Endothelial cell of hepatic sinusoid (primary cell): ENCODE results near the gene HUS1.
"Not testable (repeated sequence)": the region's sequence is repeated elsewhere in the genome, so short reads cannot be mapped to it uniquely, and the experiment has no call there.

Experiments used
- in situ Hi-C: cut with HindIII; loops from 2 replicates; pipeline ENCODE4 v1.10.0; 2017; ENCODE audit warnings: low sequenced_read_pairs

HUS1 gene

DNA sequence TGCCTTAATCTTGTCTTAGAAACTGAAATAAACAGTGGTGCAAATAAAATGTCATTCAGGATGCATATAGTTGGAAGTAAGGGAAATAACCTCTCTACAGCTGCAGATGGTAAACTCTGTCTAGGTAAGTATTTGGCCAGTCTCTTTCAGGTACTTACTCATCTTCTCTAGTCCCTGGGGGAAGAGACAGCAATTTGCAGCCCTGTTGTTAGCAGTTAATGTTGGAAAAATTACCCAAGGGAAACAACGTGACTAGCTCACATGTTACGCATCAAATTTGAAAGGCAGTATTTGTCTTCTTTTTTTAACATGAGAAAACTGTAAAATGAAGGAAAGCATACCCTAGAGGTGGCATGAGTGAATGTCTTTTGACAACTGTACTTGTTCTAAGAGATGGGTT is 3.2 kb upstream of the HUS1 start:
- in situ Hi-C loops: no loop called here

- in situ Hi-C loops: not testable (repeated sequence)
Measured at GRCh38 chr7:47980648-47981047, 1.2 kb upstream of the HUS1 start.

DNA sequence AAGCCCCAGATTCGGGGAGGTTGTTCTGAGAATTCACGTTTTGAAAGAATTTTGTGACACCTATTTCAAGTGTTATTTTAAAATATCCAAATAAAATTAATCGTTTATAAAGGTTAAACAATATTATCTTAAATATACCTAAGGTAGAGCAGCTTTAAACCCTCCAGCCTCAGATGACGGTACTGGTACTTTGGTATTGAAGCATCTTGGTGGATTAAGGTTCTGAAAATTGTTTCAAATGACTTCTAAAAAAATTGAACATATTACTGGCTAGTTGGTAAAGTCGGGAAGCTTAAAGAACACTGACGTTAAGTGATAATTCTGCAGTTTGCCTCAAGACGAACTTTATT is 392 bp upstream of the HUS1 start:
- in situ Hi-C loops: loop anchor here (5.0 kb wide), 1 partner anchor 38 kb away; no protein-coding TSS in a partner anchor

GRCh38 chr7:47978790-47979144 is 648 bp downstream of the HUS1 start:
- in situ Hi-C loops: loop anchor here (5.0 kb wide), 1 partner anchor 36 kb away; no protein-coding TSS in a partner anchor

GRCh38 chr7:47973739-47974138 is 5.7 kb downstream of the HUS1 start:
- in situ Hi-C loops: no loop called here

- in situ Hi-C loops: no loop called here
Measured at GRCh38 chr7:47970761-47971160, 8.7 kb downstream of the HUS1 start.

GRCh38 chr7:47968847-47969774 is 10.3 kb downstream of the HUS1 start:
- in situ Hi-C loops: no loop called here

DNA sequence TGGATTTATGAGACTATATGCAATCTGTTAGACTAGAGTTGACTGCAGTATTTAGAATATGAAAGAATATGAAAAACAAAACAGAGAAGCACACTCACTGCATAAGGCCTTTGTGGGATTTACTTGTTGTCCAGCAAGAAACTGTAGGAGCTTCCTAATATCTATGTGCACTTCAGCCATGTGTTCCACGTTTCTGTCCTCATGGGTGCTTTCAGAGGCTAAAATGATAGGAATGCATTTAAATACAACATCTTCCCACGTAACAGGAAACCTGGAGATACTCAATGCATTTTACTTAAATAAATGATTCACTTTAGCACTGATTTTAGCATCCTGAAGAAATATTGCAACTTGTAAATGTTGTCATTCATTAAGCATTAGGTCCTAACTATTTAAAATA is 11.7 kb downstream of the HUS1 start:
- in situ Hi-C loops: no loop called here

DNA sequence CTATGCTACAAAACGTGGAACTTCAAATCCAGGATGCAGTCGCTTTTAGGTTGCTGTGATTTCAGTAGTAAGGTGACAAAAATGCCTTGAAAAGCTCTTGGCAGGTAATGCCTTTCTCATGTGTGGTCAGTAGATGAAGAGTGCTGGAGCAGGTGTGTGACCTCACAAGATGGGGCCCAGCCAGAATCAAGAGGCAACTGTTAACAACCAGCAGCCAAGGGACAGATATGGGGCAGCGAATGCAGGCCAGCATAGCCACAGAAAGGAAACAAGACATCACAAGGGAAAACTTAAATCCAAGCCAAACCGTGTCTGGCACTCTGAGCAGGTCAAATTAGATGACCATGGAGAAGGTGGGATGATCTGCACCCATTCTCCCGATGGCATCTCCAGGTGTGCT is 12.3 kb downstream of the HUS1 start:
- in situ Hi-C loops: no loop called here

DNA sequence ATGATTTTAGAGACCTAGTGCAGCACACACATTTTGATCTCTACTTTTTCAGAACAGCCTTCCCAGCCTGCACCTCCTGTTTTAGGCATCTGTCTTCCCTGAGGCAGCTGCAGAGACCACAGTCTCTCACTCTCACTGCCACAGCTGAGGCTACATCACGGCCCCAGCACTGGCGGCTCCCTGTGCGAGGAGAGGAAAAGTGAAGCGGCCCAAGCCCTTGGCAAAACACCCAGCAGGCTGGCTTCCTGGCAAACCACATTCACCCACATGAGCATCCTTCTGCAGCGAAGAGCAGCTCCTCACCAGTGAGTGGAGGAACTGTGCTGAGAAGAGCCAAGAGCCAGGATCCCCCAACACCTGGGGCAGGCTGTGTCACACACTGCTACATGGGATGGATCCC is 14.0 kb downstream of the HUS1 start:
- in situ Hi-C loops: no loop called here

GRCh38 chr7:47962262-47962661 is 17.2 kb downstream of the HUS1 start:
- in situ Hi-C loops: no loop called here

DNA sequence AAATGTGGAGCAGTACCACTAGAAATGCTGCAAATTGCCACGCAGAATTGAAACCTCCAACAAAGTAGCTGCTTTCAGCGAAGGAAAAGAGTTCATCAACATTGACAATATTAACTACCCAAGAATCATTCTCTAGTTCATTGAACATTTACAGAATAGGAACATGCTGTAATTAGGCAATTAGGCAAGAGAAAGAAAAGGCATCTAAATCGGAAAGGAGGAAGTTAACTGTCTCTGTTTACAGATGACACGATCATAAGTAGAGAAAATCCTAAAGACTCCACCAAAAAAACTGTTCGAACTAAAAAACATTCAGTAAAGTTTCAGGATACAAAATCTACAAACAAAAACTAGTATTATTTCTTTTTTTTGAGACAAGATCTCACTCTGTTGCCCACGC is 22.3 kb downstream of the HUS1 start:
- in situ Hi-C loops: no loop called here

GRCh38 chr7:47956220-47956619 is 23.2 kb downstream of the HUS1 start:
- in situ Hi-C loops: no loop called here

DNA sequence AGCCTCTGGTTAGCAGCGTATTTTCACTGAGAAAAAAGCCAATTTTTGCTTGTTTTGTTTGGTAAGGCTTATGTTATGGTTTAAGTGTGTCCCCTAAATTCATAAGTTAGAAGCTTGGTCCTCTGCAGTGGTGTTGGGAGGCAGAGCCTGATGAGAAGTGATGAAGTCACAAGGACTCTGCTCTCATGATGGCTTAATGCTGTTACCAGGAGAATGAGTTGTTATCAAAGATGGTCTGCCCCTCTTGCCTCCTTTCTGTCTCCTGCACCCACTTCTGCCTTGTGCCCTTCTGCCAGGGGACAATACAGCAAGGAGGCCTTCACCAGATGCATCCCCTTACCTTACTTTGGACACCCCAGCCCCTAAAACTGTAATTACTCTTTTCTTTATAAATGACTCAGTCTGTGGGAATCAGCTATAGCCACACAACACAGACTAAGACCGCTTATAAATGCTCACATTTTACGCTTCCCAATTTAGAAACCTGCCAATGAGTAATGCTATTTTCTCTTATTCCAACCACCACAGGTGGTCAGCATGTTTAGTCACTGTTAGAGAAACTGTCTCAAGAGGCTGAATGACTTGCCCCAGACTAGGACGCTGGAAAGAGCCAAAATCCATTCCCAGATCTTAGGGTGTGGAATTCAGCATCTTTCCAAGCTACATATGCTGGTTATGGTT is 25.0 kb downstream of the HUS1 start:
- in situ Hi-C loops: no loop called here

- in situ Hi-C loops: no loop called here
Measured at GRCh38 chr7:47953822-47954221, 25.6 kb downstream of the HUS1 start.

- in situ Hi-C loops: no loop called here
Measured at GRCh38 chr7:47952224-47952623, 27.2 kb downstream of the HUS1 start.

- in situ Hi-C loops: no loop called here
Measured at GRCh38 chr7:47951374-47951773, 28.0 kb downstream of the HUS1 start.

DNA sequence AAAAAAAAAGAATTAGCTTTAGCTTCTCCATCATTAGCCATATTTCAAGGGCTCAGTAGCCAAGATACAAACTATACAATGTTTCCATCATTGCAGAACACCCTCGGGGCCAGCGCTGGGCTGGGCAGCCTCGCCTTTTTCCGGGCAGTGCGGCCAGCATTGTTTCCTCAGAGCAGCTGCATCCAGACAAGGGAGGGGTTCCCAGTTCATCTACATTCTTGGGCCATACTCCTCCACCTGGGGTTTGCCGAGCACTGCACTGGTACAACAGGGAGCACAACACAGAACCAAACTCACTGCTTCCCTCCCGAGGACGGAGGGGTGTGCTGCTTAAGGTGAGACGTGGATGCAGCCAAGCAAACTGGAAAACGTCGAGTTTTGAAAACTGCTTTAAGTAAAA is 28.7 kb downstream of the HUS1 start:
- in situ Hi-C loops: no loop called here

DNA sequence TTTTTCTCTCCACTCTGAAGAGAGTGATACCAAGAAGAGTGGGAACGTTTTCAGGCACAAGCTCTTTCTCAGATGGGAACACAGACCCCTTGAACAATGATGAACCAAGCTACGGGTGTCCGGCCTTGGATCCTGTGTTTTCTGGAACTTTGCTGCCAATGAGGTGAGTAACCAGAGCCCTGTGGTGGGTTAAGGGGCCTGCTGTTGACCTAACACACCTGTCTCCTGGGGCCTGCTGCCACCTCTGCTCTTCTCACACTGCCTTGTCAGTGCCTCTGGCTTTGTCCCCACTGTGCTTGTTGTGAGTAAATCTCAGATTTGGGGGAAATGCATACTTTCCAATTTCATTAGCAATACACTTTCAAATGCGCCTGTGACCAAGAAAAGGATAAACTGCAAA is 29.7 kb downstream of the HUS1 start:
- in situ Hi-C loops: no loop called here

DNA sequence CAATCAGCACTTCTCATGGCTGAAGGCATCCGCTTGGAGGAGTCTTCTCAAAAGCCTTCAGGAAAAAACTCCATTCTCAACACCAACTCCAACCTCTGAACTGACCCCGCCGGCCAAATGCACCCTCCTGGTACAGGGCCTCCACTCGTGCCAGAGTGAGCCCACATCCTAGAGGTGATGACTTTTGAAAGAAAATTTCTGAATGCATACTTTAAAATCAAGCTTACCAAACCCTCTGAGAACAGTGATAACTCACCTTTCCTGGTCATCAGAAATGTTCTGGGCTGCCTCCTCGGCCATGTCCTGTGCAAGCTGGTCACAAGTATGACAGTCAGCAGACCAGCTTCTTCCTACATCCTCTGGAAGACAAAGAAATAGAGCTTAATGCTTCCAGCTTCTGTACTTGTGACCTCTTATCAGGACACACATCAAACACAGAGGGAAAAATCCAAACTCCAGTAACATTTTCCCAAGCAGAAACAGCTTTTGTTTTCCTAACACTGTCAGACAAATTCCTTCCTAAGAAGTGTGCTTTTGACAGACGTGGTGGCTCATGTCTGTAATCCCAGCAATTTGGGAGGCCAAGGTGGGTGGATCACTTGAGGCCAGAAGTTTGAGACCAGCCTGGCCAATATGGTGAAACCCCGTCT is 31.1 kb downstream of the HUS1 start, which contains the start of gene PKD1L1:
TSS of gene PKD1L1 (minus strand) at position 326 of the 650 bp plus-strand sequence. CDS start at position 300, 26 bp downstream.
- in situ Hi-C loops: no loop called here

GRCh38 chr7:47947355-47947749 is 32.1 kb downstream of the HUS1 start:
- in situ Hi-C loops: no loop called here
